B cell (primary cell): ENCODE results near the gene SLC6A12. TPM values are rescaled to one million over a fixed set of nuclear protein-coding genes. Genes with fewer than 3 reads are reported as not detected.

ENCODE experiments used
- ATAC-seq: fragments of 200-7000 bp; cut with Tn5 transposase; one replicate; pipeline ENCODE4 v1.10.0; 2021; ENCODE audit warnings: low read depth, mild to moderate bottlenecking, moderate number of reproducible peaks, moderate library complexity
- CTCF ChIA-PET: fragments of 350-600 bp; sonication (Branson Sonifier 250); formaldehyde crosslinking; loops from one replicate; lab custom pipeline; 2021; ENCODE audit warnings: antibody characterized with exemption, inconsistent platforms; lab: Charles Lee
- POLR2A ChIA-PET: fragments of 350-600 bp; sonication (Branson Sonifier 250); formaldehyde crosslinking; loops from one replicate; lab custom pipeline; 2021; ENCODE audit warnings: antibody characterized with exemption; lab: Charles Lee
- DNase-seq: peaks from one replicate; pipeline ENCODE4 v3.0.0; 2013
- H2AFZ ChIP-seq: 2 replicates; pipeline ENCODE4 v1.6.1; 2012; ENCODE audit warnings: mild to moderate bottlenecking, low read depth, low read length; ENCODE audit not compliant: insufficient read depth, poor library complexity, severe bottlenecking
- H3K27ac ChIP-seq, 2 donors: 1 replicate in 1 of 2; 2 replicates in 1 of 2; pipeline ENCODE4 v1.5.1; 2012 to 2013; ENCODE audit warnings: low read length in 2 of 2, mild to moderate bottlenecking in 2 of 2, moderate library complexity in 1 of 2
- H3K27me3 ChIP-seq, 4 experiments: fragments of 200-600 bp in 1 of 4; sonication (generic) in 1 of 4; replicated peaks in 1 of 4; 1 replicate in 2 of 4; 2 replicates in 2 of 4; pipeline versions ENCODE4 v1.6.1 to v1.7.0; 2013 to 2016; ENCODE audit warnings: low read length in 3 of 4, mild to moderate bottlenecking in 2 of 4, mixed read lengths in 1 of 4, moderate library complexity in 1 of 4; ENCODE audit not compliant: insufficient read depth in 4 of 4, control insufficient read depth in 3 of 4; ENCODE audit errors: control extremely low read depth in 1 of 4
- H3K36me3 ChIP-seq, 2 experiments: replicated peaks in 1 of 2; 1 replicate in 1 of 2; 2 replicates in 1 of 2; pipeline versions ENCODE4 v1.6.1 to v1.7.1; 2013; ENCODE audit warnings: low read length in 1 of 2; ENCODE audit not compliant: insufficient read depth in 2 of 2, control insufficient read depth in 1 of 2; ENCODE audit errors: control extremely low read depth in 1 of 2, extremely low read depth in 1 of 2
- H3K4me1 ChIP-seq, 2 donors: fragments of 200-600 bp in 1 of 2; sonication (generic) in 1 of 2; 1 replicate in 1 of 2; 2 replicates in 1 of 2; pipeline versions ENCODE4 v1.5.1 to v1.6.1; 2013 to 2017; ENCODE audit warnings: low read length in 2 of 2; ENCODE audit not compliant: control insufficient read depth in 2 of 2, insufficient read depth in 2 of 2
- H3K4me2 ChIP-seq: replicated peaks from 2 replicates; pipeline ENCODE3; 2012; ENCODE audit warnings: mild to moderate bottlenecking, low read depth, low read length; ENCODE audit not compliant: poor library complexity, severe bottlenecking
- H3K4me3 ChIP-seq, 5 experiments: fragments of 200-600 bp in 1 of 5; sonication (generic) in 1 of 5; 1 replicate in 3 of 5; 2 replicates in 2 of 5; pipeline versions ENCODE4 v1.5.1 to v1.7.0; 2011 to 2016; ENCODE audit warnings: low read length in 4 of 5, mild to moderate bottlenecking in 4 of 5, low read depth in 2 of 5, control low read depth in 1 of 5, moderate library complexity in 1 of 5; ENCODE audit not compliant: insufficient read depth in 1 of 5; ENCODE audit errors: control extremely low read depth in 1 of 5, extremely low read depth in 1 of 5
- H3K79me2 ChIP-seq: fragments of 200-600 bp; sonication (generic); one replicate; pipeline ENCODE4 v1.6.0; 2016; ENCODE audit warnings: low read length; ENCODE audit not compliant: control insufficient read depth, insufficient read depth
- H3K9ac ChIP-seq: fragments of 200-600 bp; sonication (generic); 2 replicates; pipeline ENCODE4 v1.6.1; 2017; ENCODE audit warnings: mild to moderate bottlenecking, low read length, moderate library complexity
- H3K9me3 ChIP-seq, 3 donors: one replicate each; pipeline versions ENCODE4 v1.6.1 to v1.7.1; 2013; ENCODE audit warnings: low read length in 2 of 3; ENCODE audit not compliant: control insufficient read depth in 2 of 3, insufficient read depth in 1 of 3; ENCODE audit errors: control extremely low read depth in 1 of 3
- H4K20me1 ChIP-seq: 2 replicates; pipeline ENCODE4 v1.6.0; 2012; ENCODE audit warnings: mild to moderate bottlenecking, low read length; ENCODE audit not compliant: insufficient read depth, control insufficient read depth, poor library complexity, severe bottlenecking
- H3K27ac Mint-ChIP-seq: one replicate; pipeline ENCODE4 v1.8.0; 2021; ENCODE audit warnings: mixed read lengths
- H3K27me3 Mint-ChIP-seq: one replicate; pipeline ENCODE4 v1.8.0; 2021; ENCODE audit warnings: mixed read lengths
- H3K4me1 Mint-ChIP-seq: one replicate; pipeline ENCODE4 v1.8.0; 2021; ENCODE audit warnings: mixed read lengths
- H3K4me3 Mint-ChIP-seq: one replicate; pipeline ENCODE4 v1.8.0; 2021; ENCODE audit warnings: mixed read lengths
- H3K9me3 Mint-ChIP-seq: one replicate; pipeline ENCODE4 v1.8.0; 2022; ENCODE audit warnings: mixed read lengths; ENCODE audit not compliant: insufficient read depth
- EZH2 ChIP-seq: IDR thresholded peaks from 2 replicates; pipeline ENCODE4 v1.6.1; 2012; ENCODE audit warnings: borderline replicate concordance, low read depth, mild to moderate bottlenecking, moderate library complexity, low read length; ENCODE audit not compliant: insufficient read depth, poor library complexity, severe bottlenecking
- WGBS: methylation state at CpG from one replicate; pipeline ENCODE4 v1.1.5; 2013; ENCODE audit warnings: missing lambda C conversion rate; ENCODE audit not compliant: insufficient coverage; 5-methylcytosine and 5-hydroxymethylcytosine counted together
- intact Hi-C: fragments of 100-400 bp; cut with micrococcal nuclease; formaldehyde crosslinking; loops from one replicate; pipeline ENCODE4 v1.10.0; 2022
- polyA plus RNA-seq: library from polyadenylated mRNA; depleted of rRNA; stranded (reverse); fragments of >200 nt; gene quantifications from 2 replicates; pipeline ENCODE4 v1.2.3, GENCODE V29; 2012
- total RNA-seq, 2 donors: library from RNA; stranded (reverse); fragments of 120-200 nt in 1 of 2; gene quantifications; 1 replicate in 1 of 2; 2 replicates in 1 of 2; pipeline versions ENCODE4 v1.2.3 to v1.2.4, GENCODE V29; 2013 to 2022
- TF ChIP-seq, protein P1 (sequence below): fragments of 200-600 bp; IDR thresholded peaks from one replicate; pipeline ENCODE4 v1.8.0; 2022; ENCODE audit warnings: antibody characterized with exemption, mild to moderate bottlenecking

The SLC6A12 gene
- total and polyA plus RNA-seq, 2 donors (not counting 1 experiment from before 2014, with no cell fraction given), result 0.06 TPM; not detected in 1

DNA sequence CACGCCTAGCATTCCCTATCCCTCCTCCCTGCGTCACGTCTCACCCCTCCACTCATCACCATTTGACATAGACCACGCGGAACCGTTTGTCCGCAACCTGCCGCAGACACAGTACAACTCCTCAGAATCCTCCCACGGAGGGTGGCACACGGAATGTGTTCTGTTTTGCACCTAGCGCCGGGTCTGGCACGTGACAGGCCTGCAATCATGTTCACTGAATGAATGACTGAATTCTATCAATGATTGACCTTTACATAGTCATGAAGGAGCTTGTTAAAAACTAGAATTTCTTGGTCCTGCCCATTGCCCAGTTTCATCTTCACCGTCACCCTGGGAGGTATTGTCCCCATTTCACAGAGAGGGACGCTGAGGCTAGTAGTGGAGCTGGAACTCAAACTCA is 4.7 kb downstream of the SLC6A12 start:
- ChIA-PET CTCF (interaction anchor here (0.6 kb wide), 1 partner anchor 13 kb away, joined by 3 read pairs; no protein-coding TSS in a partner anchor), POLR2A (no interaction called here)
- H3K4me3 Mint-ChIP-seq, result no peak overlapping the region
- no peak for TF ChIP-seq EZH2
- TF ChIP-seq, protein P1, sequence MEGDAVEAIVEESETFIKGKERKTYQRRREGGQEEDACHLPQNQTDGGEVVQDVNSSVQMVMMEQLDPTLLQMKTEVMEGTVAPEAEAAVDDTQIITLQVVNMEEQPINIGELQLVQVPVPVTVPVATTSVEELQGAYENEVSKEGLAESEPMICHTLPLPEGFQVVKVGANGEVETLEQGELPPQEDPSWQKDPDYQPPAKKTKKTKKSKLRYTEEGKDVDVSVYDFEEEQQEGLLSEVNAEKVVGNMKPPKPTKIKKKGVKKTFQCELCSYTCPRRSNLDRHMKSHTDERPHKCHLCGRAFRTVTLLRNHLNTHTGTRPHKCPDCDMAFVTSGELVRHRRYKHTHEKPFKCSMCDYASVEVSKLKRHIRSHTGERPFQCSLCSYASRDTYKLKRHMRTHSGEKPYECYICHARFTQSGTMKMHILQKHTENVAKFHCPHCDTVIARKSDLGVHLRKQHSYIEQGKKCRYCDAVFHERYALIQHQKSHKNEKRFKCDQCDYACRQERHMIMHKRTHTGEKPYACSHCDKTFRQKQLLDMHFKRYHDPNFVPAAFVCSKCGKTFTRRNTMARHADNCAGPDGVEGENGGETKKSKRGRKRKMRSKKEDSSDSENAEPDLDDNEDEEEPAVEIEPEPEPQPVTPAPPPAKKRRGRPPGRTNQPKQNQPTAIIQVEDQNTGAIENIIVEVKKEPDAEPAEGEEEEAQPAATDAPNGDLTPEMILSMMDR, result no peak
- DNase-seq (no peak), ATAC-seq (no peak)
- intact Hi-C loops, result no loop called here
- H4K20me1 ChIP-seq, result no peaks in the 10 kb centered on the region
- H3K79me2 ChIP-seq, result no peaks in the 10 kb centered on the region
- H2AFZ ChIP-seq, result no peak overlapping the region
- H3K4me2 ChIP-seq, result no peak overlapping the region
- no peak overlapping the region for H3K27ac ChIP-seq
- peaks cover 55% of the 10 kb centered on the region for H3K27me3 Mint-ChIP-seq
- H3K4me3 ChIP-seq, result no peak overlapping the region
- H3K4me1 Mint-ChIP-seq, result peaks cover 10% of the 10 kb centered on the region
- no peaks in the 10 kb centered on the region for H3K36me3 ChIP-seq
- peaks cover 2% of the 10 kb centered on the region for H3K9me3 Mint-ChIP-seq
- peaks cover 0 to 12% (median 0%) of the 10 kb centered on the region in 3 donors for H3K9me3 ChIP-seq
- H3K27me3 ChIP-seq, result peaks cover 0 to 36% (median 9%) of the 10 kb centered on the region in 4 experiments
- H3K4me1 ChIP-seq, result peaks cover 4 to 8% of the 10 kb centered on the region in 2 donors
- no peak overlapping the region for H3K27ac Mint-ChIP-seq
- 90% methylated on average over 12 of the region's 15 CpGs for WGBS
- no peak overlapping the region for H3K9ac ChIP-seq

GRCh38 chr12:208813-209212 is 5.1 kb downstream of the SLC6A12 start:
- H3K27me3 Mint-ChIP-seq, result peaks cover 55% of the 10 kb centered on the region
- H3K27ac Mint-ChIP-seq, result no peak overlapping the region
- peaks cover 0 to 16% (median 0%) of the 10 kb centered on the region in 3 donors for H3K9me3 ChIP-seq
- no peak overlapping the region for H2AFZ ChIP-seq
- DNase-seq (no peak), ATAC-seq (no peak)
- H3K27ac ChIP-seq, result no peak overlapping the region
- H3K79me2 ChIP-seq, result no peaks in the 10 kb centered on the region
- no peaks in the 10 kb centered on the region for H4K20me1 ChIP-seq
- peaks cover 0 to 39% (median 10%) of the 10 kb centered on the region in 4 experiments for H3K27me3 ChIP-seq
- ChIA-PET CTCF (no interaction called here), POLR2A (no interaction called here)
- no peak overlapping the region for H3K4me2 ChIP-seq
- H3K9ac ChIP-seq, result no peak overlapping the region
- no peak overlapping the region for H3K4me3 ChIP-seq
- peaks cover 10% of the 10 kb centered on the region for H3K4me1 Mint-ChIP-seq
- TF ChIP-seq, protein P1, result no peak
- TF ChIP-seq EZH2, result no peak
- H3K4me1 ChIP-seq, result peaks cover 6 to 8% of the 10 kb centered on the region in 2 donors
- intact Hi-C loops, result no loop called here
- no peaks in the 10 kb centered on the region for H3K36me3 ChIP-seq
- no peak overlapping the region for H3K4me3 Mint-ChIP-seq
- WGBS, result 95% methylated on average over 4 of the region's 4 CpGs
- H3K9me3 Mint-ChIP-seq, result peaks cover 2% of the 10 kb centered on the region
